Measurements from ENCODE around the gene MEGF11. TPM values are rescaled to one million over a fixed set of nuclear protein-coding genes. Genes with fewer than 3 reads are reported as not detected.

MEGF11 gene
- total RNA-seq, 1 experiment from 2014 or later: not detected

DNA sequence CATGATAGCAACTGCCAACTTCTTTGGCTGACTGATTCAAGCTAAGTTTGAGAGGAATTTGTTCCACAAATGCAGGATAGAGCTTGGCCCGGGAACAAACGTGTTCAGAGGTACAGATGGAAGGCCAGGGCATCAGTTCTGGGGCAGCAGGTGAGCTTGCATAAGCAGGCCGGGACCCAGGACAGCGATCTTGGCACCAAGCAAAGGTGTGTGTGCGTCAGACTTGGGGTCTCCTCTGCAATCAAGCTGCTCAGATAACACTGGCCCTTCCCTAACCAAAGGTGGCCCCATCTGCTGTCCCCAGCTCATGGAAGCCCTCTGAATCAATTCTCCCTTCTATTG, 155.6 kb downstream of the MEGF11 start:
- no peaks in the 10 kb centered on the region for H3F3A ChIP-seq (ENCODE audit: low read length, unreplicated experiment)
- no TSS peak for BruUV-seq (replicated peaks)
- H4K20me1 ChIP-seq (ENCODE audit: low read length): no peaks in the 10 kb centered on the region
- CTCF ChIA-PET: no interaction called here
- no peaks in the 10 kb centered on the region for H3K79me2 ChIP-seq (ENCODE audit: low read length)
- POLR2A ChIA-PET (ENCODE audit: unreplicated experiment): no interaction called here
- H3K36me3 ChIP-seq (ENCODE audit: low read depth, low read length): no peaks in the 10 kb centered on the region
- no peaks in the 10 kb centered on the region for H3K9me3 ChIP-seq (ENCODE audit: low read length)
- H2AFZ ChIP-seq (ENCODE audit: low read length): no peak overlapping the region
- no peak overlapping the region for H3K4me2 ChIP-seq (ENCODE audit: low read length)
- H3K9me2 ChIP-seq (replicated peaks; ENCODE audit: low read length): no peaks in the 10 kb centered on the region
- H3K27me3 ChIP-seq (ENCODE audit: low read length): peaks cover 47% of the 10 kb centered on the region; the same call in 1 of the 2 replicates
- H3K4me3 ChIP-seq (ENCODE audit: low read length): no peak overlapping the region
- no peak for ATAC-seq
- H3K4me1 ChIP-seq (ENCODE audit: insufficient read depth, low read length): no peaks in the 10 kb centered on the region
- intact Hi-C loops (cut with micrococcal nuclease): no loop called here
- no peak for DNase-seq
- TF ChIP-seq EZH2 (IDR thresholded peaks at IDR 0.05; ENCODE audit: low read length, unreplicated experiment): no peak
- TF ChIP-seq, protein P1, sequence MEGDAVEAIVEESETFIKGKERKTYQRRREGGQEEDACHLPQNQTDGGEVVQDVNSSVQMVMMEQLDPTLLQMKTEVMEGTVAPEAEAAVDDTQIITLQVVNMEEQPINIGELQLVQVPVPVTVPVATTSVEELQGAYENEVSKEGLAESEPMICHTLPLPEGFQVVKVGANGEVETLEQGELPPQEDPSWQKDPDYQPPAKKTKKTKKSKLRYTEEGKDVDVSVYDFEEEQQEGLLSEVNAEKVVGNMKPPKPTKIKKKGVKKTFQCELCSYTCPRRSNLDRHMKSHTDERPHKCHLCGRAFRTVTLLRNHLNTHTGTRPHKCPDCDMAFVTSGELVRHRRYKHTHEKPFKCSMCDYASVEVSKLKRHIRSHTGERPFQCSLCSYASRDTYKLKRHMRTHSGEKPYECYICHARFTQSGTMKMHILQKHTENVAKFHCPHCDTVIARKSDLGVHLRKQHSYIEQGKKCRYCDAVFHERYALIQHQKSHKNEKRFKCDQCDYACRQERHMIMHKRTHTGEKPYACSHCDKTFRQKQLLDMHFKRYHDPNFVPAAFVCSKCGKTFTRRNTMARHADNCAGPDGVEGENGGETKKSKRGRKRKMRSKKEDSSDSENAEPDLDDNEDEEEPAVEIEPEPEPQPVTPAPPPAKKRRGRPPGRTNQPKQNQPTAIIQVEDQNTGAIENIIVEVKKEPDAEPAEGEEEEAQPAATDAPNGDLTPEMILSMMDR (conservative IDR thresholded peaks at IDR 0.05; ENCODE audit: low read depth, low read length): no peak
- TF ChIP-seq EZH2phosphoT487 (IDR thresholded peaks at IDR 0.05; ENCODE audit: borderline replicate concordance, low read length): no peak
- no peak overlapping the region for H3K9ac ChIP-seq (ENCODE audit: low read length)
- no peak overlapping the region for H3K27ac ChIP-seq (ENCODE audit: low read length)

DNA sequence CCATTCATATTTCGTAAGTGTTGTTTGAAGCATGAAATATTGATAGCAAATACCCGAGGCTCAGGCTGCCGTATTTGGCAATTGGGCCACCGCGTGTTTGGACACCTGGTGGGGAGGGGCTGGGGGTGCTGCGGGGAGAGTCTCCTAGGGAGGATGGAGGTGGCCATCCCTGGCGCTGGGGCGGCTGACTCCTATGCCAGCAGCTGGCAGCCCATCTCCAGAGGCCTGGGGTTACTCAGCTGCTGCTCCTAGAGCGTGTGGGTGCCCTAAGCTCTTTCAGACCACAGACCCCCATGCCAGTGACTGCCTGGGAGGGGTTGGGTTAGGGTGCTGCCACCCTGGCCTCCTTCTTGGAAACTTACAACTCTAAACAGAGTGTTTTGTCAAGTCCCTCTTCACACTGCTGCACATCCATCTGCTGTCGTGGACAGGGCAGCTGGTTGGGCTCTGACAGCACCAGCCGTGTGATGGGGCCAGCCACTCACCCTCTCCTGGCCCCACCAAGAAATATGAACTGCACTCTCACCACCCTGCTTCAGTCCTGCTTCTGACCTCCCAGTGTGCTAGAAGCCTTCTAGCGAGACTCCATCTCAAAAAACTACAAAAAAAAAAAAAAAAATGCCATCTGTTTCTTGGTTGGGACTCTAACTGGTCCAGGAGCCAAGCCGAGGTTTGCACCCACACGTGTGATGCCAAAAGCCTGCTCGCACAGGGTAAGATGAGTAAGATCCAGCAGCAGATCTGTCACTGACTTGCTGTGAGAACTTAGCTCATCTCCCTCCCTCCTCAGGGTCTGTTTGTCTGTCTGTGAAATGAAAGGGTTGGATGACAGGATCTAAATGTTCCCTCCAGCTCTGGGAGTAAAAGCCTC, 156.2 kb downstream of the MEGF11 start:
- BruUV-seq (replicated peaks): no TSS peak
- no peak for DNase-seq
- ChIA-PET POLR2A (ENCODE audit: unreplicated experiment) (no interaction called here), CTCF (no interaction called here)
- Histone ChIP-seq H3K36me3 (ENCODE audit: low read depth, low read length) (no peaks in the 10 kb centered on the region), H4K20me1 (ENCODE audit: low read length) (no peaks in the 10 kb centered on the region), H3K27me3 (ENCODE audit: low read length) (peaks cover 47% of the 10 kb centered on the region; the same call in 1 of the 2 replicates), H3K4me1 (ENCODE audit: insufficient read depth, low read length) (no peaks in the 10 kb centered on the region), H3K9me3 (ENCODE audit: low read length) (no peaks in the 10 kb centered on the region), H3F3A (ENCODE audit: low read length, unreplicated experiment) (no peaks in the 10 kb centered on the region), H3K4me3 (ENCODE audit: low read length) (no peak overlapping the region), H2AFZ (ENCODE audit: low read length) (no peak overlapping the region), H3K27ac (ENCODE audit: low read length) (no peak overlapping the region), H3K79me2 (ENCODE audit: low read length) (no peaks in the 10 kb centered on the region), H3K4me2 (ENCODE audit: low read length) (no peak overlapping the region), H3K9me2 (replicated peaks; ENCODE audit: low read length) (no peaks in the 10 kb centered on the region), H3K9ac (ENCODE audit: low read length) (no peak overlapping the region)
- intact Hi-C loops (cut with micrococcal nuclease): no loop called here
- no peak for TF ChIP-seq EZH2phosphoT487 (IDR thresholded peaks at IDR 0.05; ENCODE audit: borderline replicate concordance, low read length)
- no peak for ATAC-seq

DNA sequence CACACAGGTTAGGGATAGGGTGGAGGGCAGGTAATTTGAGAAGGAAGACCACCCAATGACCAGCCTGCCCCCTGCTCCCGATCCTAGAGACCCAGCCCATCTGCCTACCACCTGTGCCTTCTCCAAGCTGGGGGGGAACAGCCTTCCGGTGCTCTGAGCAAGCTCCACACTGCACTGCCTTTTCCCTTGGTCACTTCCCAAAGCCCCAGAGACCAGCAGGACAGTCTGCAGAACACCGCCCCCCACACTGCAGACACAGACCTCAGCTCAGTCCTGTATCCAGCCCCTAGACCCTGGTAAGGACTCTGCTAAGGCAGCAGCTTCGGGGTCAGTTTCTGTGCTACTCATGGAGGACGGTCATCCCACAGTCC, 156.9 kb downstream of the MEGF11 start:
- ChIA-PET POLR2A (ENCODE audit: unreplicated experiment) (no interaction called here), CTCF (no interaction called here)

More for the DNA sequence above, 156.9 kb downstream of the MEGF11 start:
- no peaks in the 10 kb centered on the region for H3K79me2 ChIP-seq (ENCODE audit: low read length)
- H3K27ac ChIP-seq (ENCODE audit: low read length): no peak overlapping the region
- H2AFZ ChIP-seq (ENCODE audit: low read length): no peak overlapping the region
- H3K9ac ChIP-seq (ENCODE audit: low read length): no peak overlapping the region
- no peaks in the 10 kb centered on the region for H3F3A ChIP-seq (ENCODE audit: low read length, unreplicated experiment)
- H3K4me3 ChIP-seq (ENCODE audit: low read length): no peak overlapping the region
- H3K9me3 ChIP-seq (ENCODE audit: low read length): no peaks in the 10 kb centered on the region
- H3K36me3 ChIP-seq (ENCODE audit: low read depth, low read length): no peaks in the 10 kb centered on the region
- no TSS peak for BruUV-seq (replicated peaks)
- H3K4me2 ChIP-seq (ENCODE audit: low read length): no peak overlapping the region
- ATAC-seq: no peak
- DNase-seq: no peak
- TF ChIP-seq EZH2 (IDR thresholded peaks at IDR 0.05; ENCODE audit: low read length, unreplicated experiment) (no peak), EZH2phosphoT487 (IDR thresholded peaks at IDR 0.05; ENCODE audit: borderline replicate concordance, low read length) (no peak)
- TF ChIP-seq, protein P1 (conservative IDR thresholded peaks at IDR 0.05; ENCODE audit: low read depth, low read length): no peak
- no peaks in the 10 kb centered on the region for H3K9me2 ChIP-seq (replicated peaks; ENCODE audit: low read length)
- peaks cover 47% of the 10 kb centered on the region; the same call in 1 of the 2 replicates for H3K27me3 ChIP-seq (ENCODE audit: low read length)
- intact Hi-C loops (cut with micrococcal nuclease): no loop called here
- H4K20me1 ChIP-seq (ENCODE audit: low read length): no peaks in the 10 kb centered on the region
- H3K4me1 ChIP-seq (ENCODE audit: insufficient read depth, low read length): no peaks in the 10 kb centered on the region
